ENCODE measurements around the gene PP2D1. TPM values are rescaled to one million over a fixed set of nuclear protein-coding genes. Genes with fewer than 3 reads are reported as not detected.

PP2D1 gene
- polyA plus RNA-seq, 3 donors: 0.41 to 0.56 TPM; not detected in 1

DNA sequence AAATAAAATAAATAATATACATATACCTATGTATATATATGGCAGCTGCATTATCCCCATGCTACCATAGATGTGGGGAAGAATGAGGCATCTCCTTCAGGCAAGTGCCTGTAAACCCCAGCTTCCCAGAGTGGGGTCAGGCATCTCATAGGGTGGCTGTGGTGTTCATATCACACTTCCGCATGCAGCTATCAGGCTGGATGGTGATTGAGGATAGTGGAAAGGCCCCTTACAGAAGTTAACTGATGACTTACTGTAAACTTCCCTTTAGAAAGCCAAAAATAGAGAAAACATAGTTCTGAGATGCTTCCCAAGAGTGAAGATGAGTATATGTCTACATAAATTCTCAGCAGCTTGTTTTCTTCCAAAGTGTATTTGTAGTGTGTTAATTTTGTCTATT is 3.5 kb upstream of the PP2D1 start:
- Histone ChIP-seq H3K27me3 (ENCODE audit: control insufficient read depth in 2 of 2, insufficient read depth in 2 of 2, low read length in 2 of 2) (no peaks in the 10 kb centered on the region), H2AFZ (ENCODE audit: insufficient read depth, low read depth, low read length, poor library complexity, severe bottlenecking) (no peak overlapping the region), H3K4me2 (replicated peaks; ENCODE audit: extremely low read depth, low read length, poor library complexity, severe bottlenecking) (no peak overlapping the region), H3K4me3 (replicated peaks in 1 of 3; ENCODE audit: low read depth in 2 of 3, low read length in 3 of 3) (no peak overlapping the region), H3K27ac (ENCODE audit: low read depth in 1 of 2, low read length in 2 of 2) (no peak overlapping the region), H4K20me1 (ENCODE audit: insufficient read depth, low read length) (no peaks in the 10 kb centered on the region), H3K36me3 (replicated peaks in 1 of 2; ENCODE audit: control insufficient read depth in 1 of 2, insufficient read depth in 2 of 2, low read length in 2 of 2) (no peaks in the 10 kb centered on the region), H3K9ac (ENCODE audit: insufficient read depth, low read length, poor library complexity, severe bottlenecking) (no peak overlapping the region), H3K9me3 (replicated peaks in 1 of 2; ENCODE audit: control insufficient read depth in 1 of 2, insufficient read depth in 1 of 2, low read length in 2 of 2) (no peaks in the 10 kb centered on the region), H3K79me2 (ENCODE audit: insufficient read depth, low read length) (no peaks in the 10 kb centered on the region), H3K4me1 (ENCODE audit: control insufficient read depth in 1 of 2, insufficient read depth in 2 of 2, low read length in 2 of 2) (no peaks in the 10 kb centered on the region)
- no peaks in the 10 kb centered on the region for H3K4me1 Mint-ChIP-seq
- intact Hi-C loops (cut with micrococcal nuclease): no loop called here
- H3K27ac Mint-ChIP-seq: no peak overlapping the region
- peaks cover 0 to 2% (median 0%) of the 10 kb centered on the region in 7 donors for H3K9me3 Mint-ChIP-seq
- TF ChIP-seq, protein P1, sequence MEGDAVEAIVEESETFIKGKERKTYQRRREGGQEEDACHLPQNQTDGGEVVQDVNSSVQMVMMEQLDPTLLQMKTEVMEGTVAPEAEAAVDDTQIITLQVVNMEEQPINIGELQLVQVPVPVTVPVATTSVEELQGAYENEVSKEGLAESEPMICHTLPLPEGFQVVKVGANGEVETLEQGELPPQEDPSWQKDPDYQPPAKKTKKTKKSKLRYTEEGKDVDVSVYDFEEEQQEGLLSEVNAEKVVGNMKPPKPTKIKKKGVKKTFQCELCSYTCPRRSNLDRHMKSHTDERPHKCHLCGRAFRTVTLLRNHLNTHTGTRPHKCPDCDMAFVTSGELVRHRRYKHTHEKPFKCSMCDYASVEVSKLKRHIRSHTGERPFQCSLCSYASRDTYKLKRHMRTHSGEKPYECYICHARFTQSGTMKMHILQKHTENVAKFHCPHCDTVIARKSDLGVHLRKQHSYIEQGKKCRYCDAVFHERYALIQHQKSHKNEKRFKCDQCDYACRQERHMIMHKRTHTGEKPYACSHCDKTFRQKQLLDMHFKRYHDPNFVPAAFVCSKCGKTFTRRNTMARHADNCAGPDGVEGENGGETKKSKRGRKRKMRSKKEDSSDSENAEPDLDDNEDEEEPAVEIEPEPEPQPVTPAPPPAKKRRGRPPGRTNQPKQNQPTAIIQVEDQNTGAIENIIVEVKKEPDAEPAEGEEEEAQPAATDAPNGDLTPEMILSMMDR (IDR thresholded peaks at IDR 0.05): no peak
- H3K36me3 Mint-ChIP-seq: no peaks in the 10 kb centered on the region
- no peaks in the 10 kb centered on the region for H3K27me3 Mint-ChIP-seq (ENCODE audit: low read depth in 3 of 3)
- WGBS (ENCODE audit: insufficient coverage): no CpG with 5 or more reads among the region's 1 CpG
- no peak overlapping the region for H3K4me3 Mint-ChIP-seq
- DNase-seq: no peak

GRCh38 chr3:20013396-20013795 is 1.3 kb upstream of the PP2D1 start:
- WGBS (ENCODE audit: insufficient coverage): 100% methylated on average over 1 of the region's 1 CpG

More at GRCh38 chr3:20013396-20013795, 1.3 kb upstream of the PP2D1 start:
- Histone ChIP-seq H4K20me1 (ENCODE audit: insufficient read depth, low read length) (no peaks in the 10 kb centered on the region), H3K9ac (ENCODE audit: insufficient read depth, low read length, poor library complexity, severe bottlenecking) (no peak overlapping the region), H3K27ac (ENCODE audit: low read depth in 1 of 2, low read length in 2 of 2) (no peak overlapping the region), H3K9me3 (replicated peaks in 1 of 2; ENCODE audit: control insufficient read depth in 1 of 2, insufficient read depth in 1 of 2, low read length in 2 of 2) (no peaks in the 10 kb centered on the region), H3K4me2 (replicated peaks; ENCODE audit: extremely low read depth, low read length, poor library complexity, severe bottlenecking) (no peak overlapping the region), H3K36me3 (replicated peaks in 1 of 2; ENCODE audit: control insufficient read depth in 1 of 2, insufficient read depth in 2 of 2, low read length in 2 of 2) (no peaks in the 10 kb centered on the region), H3K27me3 (ENCODE audit: control insufficient read depth in 2 of 2, insufficient read depth in 2 of 2, low read length in 2 of 2) (no peaks in the 10 kb centered on the region), H3K4me3 (replicated peaks in 1 of 3; ENCODE audit: low read depth in 2 of 3, low read length in 3 of 3) (no peak overlapping the region), H3K79me2 (ENCODE audit: insufficient read depth, low read length) (no peaks in the 10 kb centered on the region), H3K4me1 (ENCODE audit: control insufficient read depth in 1 of 2, insufficient read depth in 2 of 2, low read length in 2 of 2) (no peaks in the 10 kb centered on the region), H2AFZ (ENCODE audit: insufficient read depth, low read depth, low read length, poor library complexity, severe bottlenecking) (no peak overlapping the region)
- Mint-ChIP-seq H3K36me3 (no peaks in the 10 kb centered on the region), H3K9me3 (peaks cover 0 to 2% (median 0%) of the 10 kb centered on the region in 7 donors), H3K27me3 (ENCODE audit: low read depth in 3 of 3) (no peaks in the 10 kb centered on the region), H3K4me1 (no peaks in the 10 kb centered on the region), H3K4me3 (no peak overlapping the region), H3K27ac (no peak overlapping the region)
- TF ChIP-seq, protein P1 (IDR thresholded peaks at IDR 0.05): no peak
- intact Hi-C loops (cut with micrococcal nuclease): no loop called here
- DNase-seq: no peak

All from CD14-positive monocyte (primary cell).